Mucosa of stomach (tissue), 1 donor: ENCODE measurements around the gene SERPINE1.
"Not testable (repeated sequence)": the region's sequence is repeated elsewhere in the genome, so short reads cannot be mapped to it uniquely, and the experiment has no call there.

Experiments used
- H3K27me3 ChIP-seq: one replicate; pipeline ENCODE4 v1.7.0; 2013; ENCODE audit warnings: mild to moderate bottlenecking, low read length; ENCODE audit not compliant: control insufficient read depth, insufficient read depth
- H3K36me3 ChIP-seq: one replicate; pipeline ENCODE4 v1.7.0; 2013; ENCODE audit warnings: low read length; ENCODE audit not compliant: control insufficient read depth, insufficient read depth
- H3K4me1 ChIP-seq: one replicate; pipeline ENCODE4 v1.7.0; 2013; ENCODE audit warnings: mild to moderate bottlenecking, low read length; ENCODE audit not compliant: control insufficient read depth, insufficient read depth
- H3K4me3 ChIP-seq: one replicate; pipeline ENCODE4 v1.7.0; 2013; ENCODE audit warnings: low read length
- H3K9ac ChIP-seq: one replicate; pipeline ENCODE4 v1.7.0; 2013; ENCODE audit warnings: mild to moderate bottlenecking, low read length, moderate library complexity
- H3K9me3 ChIP-seq: one replicate; pipeline ENCODE4 v1.7.0; 2013; ENCODE audit warnings: mild to moderate bottlenecking, low read length, moderate library complexity; ENCODE audit not compliant: control insufficient read depth
- donor health status: Pancreatic carcinoma.

SERPINE1 gene

DNA sequence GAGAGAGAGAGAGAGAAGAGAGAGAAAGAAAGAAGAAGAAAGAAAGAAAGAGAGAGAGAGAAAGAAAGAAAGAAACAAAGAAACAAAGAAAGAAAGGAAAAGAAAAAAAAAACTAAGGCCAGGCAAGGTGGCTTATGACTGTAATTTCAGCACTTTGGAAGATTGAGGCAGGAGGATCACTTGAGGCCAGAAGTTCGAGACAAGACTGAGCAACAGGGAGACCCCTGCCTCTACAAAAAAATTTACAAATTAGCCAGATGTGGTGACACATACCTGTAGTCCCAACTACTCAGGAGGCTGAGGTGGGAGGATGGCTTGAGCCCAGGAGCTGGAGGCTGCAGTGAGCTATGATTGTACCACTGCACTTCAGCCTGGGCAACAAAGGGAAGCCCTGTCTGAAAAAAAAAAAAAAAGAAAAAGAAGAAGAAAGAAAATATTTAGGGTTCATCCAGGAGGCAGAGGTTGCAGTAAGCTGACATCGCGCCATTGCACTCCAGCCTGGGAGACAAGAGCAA, 2.8 kb downstream of the SERPINE1 start:
- Histone ChIP-seq H3K36me3 (no peaks in the 10 kb centered on the region), H3K9ac (no peak overlapping the region), H3K4me3 (no peak overlapping the region), H3K4me1 (peaks cover 18% of the 10 kb centered on the region), H3K27me3 (peaks cover 14% of the 10 kb centered on the region), H3K9me3 (no peaks in the 10 kb centered on the region)

DNA sequence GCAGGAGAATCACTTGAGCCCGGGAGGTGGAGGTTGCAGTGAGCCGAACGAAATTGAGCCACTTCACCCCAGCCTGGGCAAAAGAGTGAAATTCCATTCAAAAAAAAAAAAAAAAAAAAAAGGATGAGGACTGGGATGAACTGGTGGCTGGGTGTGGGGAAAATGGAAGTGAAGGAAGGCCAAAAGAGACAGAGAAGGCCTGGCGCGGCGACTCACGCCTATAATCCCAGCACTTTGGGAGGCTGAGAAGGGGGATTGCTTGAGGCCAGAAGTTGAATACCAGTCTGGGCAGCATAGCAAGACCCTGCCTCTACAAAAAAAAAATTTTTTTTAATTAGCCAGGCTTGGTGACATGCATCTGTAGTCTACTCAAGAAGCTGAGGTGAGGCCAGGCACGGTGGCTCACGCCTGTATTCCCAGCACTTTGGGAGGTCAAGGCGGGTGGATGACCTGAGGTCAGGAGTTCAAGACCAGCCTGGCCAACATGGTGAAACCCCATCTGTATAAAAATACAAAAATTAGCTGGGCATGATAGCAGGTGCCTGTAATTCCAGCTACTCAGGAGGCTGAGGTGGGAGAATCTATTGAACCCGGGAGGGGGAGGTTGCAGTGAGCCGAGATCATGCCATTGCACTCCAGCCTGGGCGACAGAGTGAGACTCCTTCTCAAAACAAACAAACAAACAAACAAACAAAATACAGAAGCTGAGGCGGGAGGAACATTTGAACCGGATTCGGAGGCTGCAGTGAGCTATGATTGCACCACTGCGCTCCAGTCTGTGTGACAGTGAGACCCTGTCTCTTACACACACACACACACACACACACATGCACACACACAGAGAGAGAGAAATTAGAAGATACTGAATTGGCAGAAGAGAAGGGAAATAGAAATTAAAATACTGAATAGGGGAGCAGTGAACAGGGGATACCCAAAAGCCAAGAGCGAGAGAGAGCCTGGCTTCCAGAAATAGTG, 6.0 kb downstream of the SERPINE1 start:
- H3K4me1 ChIP-seq, H3K27me3 ChIP-seq, H3K9ac ChIP-seq, H3K9me3 ChIP-seq, H3K4me3 ChIP-seq, H3K36me3 ChIP-seq: not testable (repeated sequence)

DNA sequence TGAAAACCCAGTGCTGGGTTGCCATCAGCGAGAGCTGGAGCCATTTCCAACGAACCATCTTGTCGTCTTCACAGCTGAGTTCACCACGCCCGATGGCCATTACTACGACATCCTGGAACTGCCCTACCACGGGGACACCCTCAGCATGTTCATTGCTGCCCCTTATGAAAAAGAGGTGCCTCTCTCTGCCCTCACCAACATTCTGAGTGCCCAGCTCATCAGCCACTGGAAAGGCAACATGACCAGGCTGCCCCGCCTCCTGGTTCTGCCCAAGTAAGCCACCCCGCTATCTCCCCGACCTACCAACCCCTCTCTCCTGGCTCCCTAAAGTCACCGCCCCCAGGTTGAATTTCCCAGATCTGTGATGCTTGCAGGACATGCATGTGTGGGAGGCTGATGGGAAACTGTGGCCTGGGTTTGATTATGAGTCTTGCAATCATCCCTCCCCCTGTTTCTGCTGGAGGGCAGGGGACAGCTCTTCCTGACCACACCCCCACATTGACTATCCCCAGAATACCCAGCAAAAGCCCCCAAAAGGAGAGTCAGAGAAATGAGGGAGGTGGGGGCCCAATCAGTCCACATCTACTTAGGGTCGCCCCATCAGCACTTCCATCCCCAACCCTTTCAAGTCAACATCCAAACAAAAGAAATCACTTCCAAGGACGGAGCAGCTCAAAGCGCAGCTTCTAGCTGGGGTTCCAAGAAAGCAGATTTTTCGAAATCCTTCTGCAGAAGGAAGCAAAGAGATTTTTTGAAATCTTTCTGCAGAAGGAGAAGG, 6.9 kb downstream of the SERPINE1 start:
- no peak overlapping the region for H3K4me3 ChIP-seq
- peaks cover 9% of the 10 kb centered on the region for H3K4me1 ChIP-seq
- H3K36me3 ChIP-seq: no peaks in the 10 kb centered on the region

DNA sequence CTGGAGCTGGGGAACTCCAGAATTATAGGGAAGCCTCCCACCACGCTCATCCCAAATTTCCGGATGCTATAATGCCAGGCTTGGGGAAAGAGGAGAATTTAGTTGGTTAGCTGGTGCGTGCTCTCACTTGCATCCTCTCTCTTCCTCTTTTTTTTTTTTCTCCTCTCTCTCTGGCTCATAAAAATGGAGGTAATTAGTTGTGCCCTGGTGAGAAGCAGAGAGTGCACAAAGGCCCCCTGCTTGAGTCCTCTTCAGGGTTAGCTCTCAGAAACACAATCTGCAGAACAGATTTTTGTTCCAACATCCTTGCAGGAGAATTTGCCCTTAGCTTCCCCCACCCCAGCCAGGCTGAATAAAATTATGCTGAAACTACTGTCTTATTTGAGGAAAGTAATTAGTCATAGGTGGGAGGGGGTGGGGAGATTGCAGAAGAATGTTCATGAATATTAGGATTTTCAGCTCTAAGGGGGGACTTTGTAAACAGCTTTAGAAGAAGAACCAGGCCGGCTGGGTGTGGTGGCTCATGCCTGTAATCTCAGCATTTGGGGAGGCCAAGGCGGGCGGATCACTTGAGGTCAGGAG, 7.6 kb downstream of the SERPINE1 start:
- Histone ChIP-seq H3K36me3 (no peaks in the 10 kb centered on the region), H3K9ac (no peak overlapping the region), H3K4me1 (peaks cover 9% of the 10 kb centered on the region), H3K9me3 (no peaks in the 10 kb centered on the region), H3K4me3 (no peak overlapping the region), H3K27me3 (no peaks in the 10 kb centered on the region)

More for the DNA sequence above, 6.9 kb downstream of the SERPINE1 start:
- Histone ChIP-seq H3K9me3 (no peaks in the 10 kb centered on the region), H3K9ac (no peak overlapping the region), H3K27me3 (no peaks in the 10 kb centered on the region)

DNA sequence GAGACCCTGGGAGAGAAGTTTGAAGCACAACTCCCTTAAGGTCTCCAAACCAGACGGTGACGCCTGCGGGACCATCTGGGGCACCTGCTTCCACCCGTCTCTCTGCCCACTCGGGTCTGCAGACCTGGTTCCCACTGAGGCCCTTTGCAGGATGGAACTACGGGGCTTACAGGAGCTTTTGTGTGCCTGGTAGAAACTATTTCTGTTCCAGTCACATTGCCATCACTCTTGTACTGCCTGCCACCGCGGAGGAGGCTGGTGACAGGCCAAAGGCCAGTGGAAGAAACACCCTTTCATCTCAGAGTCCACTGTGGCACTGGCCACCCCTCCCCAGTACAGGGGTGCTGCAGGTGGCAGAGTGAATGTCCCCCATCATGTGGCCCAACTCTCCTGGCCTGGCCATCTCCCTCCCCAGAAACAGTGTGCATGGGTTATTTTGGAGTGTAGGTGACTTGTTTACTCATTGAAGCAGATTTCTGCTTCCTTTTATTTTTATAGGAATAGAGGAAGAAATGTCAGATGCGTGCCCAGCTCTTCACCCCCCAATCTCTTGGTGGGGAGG, 10.8 kb downstream of the SERPINE1 start:
- Histone ChIP-seq H3K9ac (peak overlapping the region; percentile 28), H3K4me3 (no peak overlapping the region), H3K9me3 (no peaks in the 10 kb centered on the region), H3K4me1 (peaks cover 9% of the 10 kb centered on the region), H3K27me3 (no peaks in the 10 kb centered on the region), H3K36me3 (no peaks in the 10 kb centered on the region)

DNA sequence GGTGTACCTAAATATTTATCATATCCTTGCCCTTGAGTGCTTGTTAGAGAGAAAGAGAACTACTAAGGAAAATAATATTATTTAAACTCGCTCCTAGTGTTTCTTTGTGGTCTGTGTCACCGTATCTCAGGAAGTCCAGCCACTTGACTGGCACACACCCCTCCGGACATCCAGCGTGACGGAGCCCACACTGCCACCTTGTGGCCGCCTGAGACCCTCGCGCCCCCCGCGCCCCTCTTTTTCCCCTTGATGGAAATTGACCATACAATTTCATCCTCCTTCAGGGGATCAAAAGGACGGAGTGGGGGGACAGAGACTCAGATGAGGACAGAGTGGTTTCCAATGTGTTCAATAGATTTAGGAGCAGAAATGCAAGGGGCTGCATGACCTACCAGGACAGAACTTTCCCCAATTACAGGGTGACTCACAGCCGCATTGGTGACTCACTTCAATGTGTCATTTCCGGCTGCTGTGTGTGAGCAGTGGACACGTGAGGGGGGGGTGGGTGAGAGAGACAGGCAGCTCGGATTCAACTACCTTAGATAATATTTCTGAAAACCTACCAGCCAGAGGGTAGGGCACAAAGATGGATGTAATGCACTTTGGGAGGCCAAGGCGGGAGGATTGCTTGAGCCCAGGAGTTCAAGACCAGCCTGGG, 11.4 kb downstream of the SERPINE1 start:
- no peak overlapping the region for H3K4me3 ChIP-seq
- H3K36me3 ChIP-seq: no peaks in the 10 kb centered on the region
- H3K27me3 ChIP-seq: no peaks in the 10 kb centered on the region
- peak overlapping the region; percentile 28 for H3K9ac ChIP-seq
- peaks cover 9% of the 10 kb centered on the region for H3K4me1 ChIP-seq
- no peaks in the 10 kb centered on the region for H3K9me3 ChIP-seq

DNA sequence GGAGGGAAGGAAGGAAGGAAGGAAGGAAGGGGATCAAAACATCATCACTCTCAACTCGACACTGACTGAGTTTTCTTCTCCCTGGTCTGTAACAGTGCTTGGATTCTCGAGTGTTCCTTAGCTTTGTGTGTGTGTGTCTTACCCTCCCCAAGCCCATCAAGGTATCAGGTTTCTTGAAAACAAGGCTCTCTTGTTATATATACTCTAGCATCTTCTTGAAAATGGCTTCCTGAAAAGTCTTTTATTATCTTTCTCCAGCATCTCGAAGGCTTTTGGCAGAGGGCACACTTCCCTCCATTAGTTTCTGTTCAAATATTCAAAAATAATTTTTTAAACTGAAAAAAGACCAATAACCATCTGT, 13.4 kb downstream of the SERPINE1 start:
- H3K9ac ChIP-seq: no peak overlapping the region
- H3K9me3 ChIP-seq: no peaks in the 10 kb centered on the region
- no peaks in the 10 kb centered on the region for H3K36me3 ChIP-seq
- H3K4me3 ChIP-seq: no peak overlapping the region
- peaks cover 16% of the 10 kb centered on the region for H3K4me1 ChIP-seq
- no peaks in the 10 kb centered on the region for H3K27me3 ChIP-seq

DNA sequence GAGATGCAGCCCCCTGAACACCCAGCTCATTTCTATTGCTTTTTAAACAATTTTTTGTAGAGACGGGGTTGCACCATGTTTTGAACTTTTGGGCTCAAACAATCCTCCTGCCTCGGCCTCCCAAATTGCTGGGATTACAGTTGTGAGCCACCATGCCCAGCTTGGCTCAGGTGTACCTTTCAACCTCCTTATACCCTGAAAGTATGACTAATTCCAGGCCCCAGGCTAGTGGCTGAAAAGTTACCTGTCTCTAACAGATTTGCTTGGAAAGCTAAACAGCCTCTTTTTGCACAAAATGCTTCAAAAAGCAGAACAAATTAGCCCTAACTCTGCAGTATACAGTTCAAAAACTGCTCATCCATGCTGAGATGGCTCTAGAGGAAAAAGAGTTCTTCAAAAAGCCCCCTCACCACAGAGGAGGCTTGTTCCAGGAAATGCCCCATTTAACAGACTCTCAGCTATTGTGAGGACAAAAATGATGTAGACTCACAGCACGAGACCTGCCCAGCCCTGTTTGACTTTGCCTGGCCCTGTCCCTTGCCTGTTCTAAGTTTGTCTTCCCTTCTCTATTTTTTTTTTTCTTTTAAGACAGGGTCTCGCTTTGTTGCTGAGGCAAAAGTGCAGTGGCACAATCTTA, 14.0 kb downstream of the SERPINE1 start:
- Histone ChIP-seq H3K9me3 (no peaks in the 10 kb centered on the region), H3K4me3 (no peak overlapping the region), H3K4me1 (peaks cover 16% of the 10 kb centered on the region), H3K27me3 (peaks cover under 1% of the 10 kb centered on the region), H3K36me3 (no peaks in the 10 kb centered on the region), H3K9ac (no peak overlapping the region)

DNA sequence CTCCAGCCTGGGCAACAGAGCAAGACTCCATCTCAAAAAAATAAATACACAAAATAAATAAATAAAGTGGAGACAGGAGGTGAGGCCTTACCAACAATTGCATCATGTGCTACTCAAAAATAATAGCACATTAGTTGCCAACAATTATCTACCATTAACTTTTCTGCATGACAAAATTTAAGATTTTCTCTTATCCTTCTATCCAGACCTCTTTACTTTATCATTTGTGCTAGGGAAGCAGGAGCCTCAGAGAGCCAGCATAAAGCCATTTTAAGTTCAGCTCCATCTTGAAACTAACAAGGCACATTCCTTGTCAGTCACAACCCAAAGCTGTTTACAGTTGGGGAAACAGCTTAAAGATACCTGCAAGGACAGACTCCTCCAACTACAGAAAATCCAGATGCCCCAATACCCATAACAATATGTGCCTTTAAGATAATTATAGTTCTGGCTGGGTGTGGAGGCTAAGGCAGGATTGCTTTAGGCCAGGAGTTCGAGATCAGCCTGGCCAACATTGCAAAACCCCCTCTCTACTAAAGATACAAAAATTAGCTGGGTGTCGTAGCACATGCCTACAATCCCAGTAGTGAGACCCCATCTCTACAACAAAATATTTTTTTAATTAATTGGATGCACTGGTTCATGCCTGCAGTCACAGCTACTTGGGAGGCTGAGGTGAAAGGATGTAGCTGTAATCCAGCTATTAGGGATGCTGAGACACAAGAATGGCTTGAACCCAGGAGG, 25.2 kb downstream of the SERPINE1 start:
- Histone ChIP-seq H3K9ac (no peak overlapping the region), H3K27me3 (no peaks in the 10 kb centered on the region), H3K36me3 (no peaks in the 10 kb centered on the region), H3K4me3 (no peak overlapping the region), H3K9me3 (no peaks in the 10 kb centered on the region), H3K4me1 (peaks cover 19% of the 10 kb centered on the region)

DNA sequence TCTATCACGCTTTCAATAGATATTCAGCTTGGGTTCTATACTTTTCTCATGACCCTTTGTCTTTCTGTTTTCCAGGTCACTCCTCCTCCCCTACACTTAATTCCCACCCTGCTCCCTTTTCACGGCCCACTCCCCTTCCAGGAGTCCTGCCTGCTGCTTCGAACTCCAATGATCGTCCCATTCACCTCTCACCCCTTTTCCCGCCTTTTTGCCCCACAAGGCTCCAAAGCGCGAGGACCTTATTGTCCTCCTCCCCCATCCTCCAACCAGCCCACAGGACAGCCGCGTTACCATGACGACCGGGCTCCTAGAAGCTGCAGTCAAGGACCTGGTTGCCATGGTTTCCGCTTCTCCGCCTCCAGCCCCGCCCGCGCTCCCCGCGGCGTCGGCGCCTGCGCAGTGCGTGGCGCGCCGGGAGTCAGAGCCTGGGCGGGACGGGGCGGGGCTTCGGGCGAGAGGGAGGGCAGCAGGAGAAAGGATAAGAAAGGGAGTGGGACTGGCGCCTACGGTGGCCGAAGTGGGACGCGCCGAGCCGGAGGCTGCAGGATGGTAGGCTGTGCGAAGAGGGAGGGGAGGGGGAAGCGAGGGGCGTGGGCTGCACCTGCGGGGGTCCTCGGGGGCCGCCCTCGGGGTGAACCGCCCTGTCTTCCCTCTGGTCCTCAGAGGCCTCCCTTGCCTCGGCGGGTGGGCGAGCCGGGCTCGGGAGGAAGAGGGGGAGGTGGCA, 27.2 kb downstream of the SERPINE1 start, which contains the start of gene AP1S1:
Gene AP1S1 (plus strand): TSS at position 508 of the 724 bp plus-strand sequence. CDS start 39 bp downstream, at position 547.
- peak within 1 kb of the TSS; percentile 19 for H3K4me3 ChIP-seq
- peaks cover 5% of the 10 kb centered on the region for H3K36me3 ChIP-seq
- H3K4me1 ChIP-seq: peaks cover 19% of the 10 kb centered on the region
- no peaks in the 10 kb centered on the region for H3K9me3 ChIP-seq
- peak within 1 kb of the TSS; percentile 75 for H3K9ac ChIP-seq
- no peaks in the 10 kb centered on the region for H3K27me3 ChIP-seq
